Gastroesophageal sphincter (tissue), 3 donors: ENCODE results near the gene HDAC4.

Source experiments
- EP300 ChIP-seq: sonication (generic); formaldehyde crosslinking; IDR thresholded peaks from one replicate; pipeline ENCODE4 v1.6.1; 2017; ENCODE audit warnings: antibody characterized with exemption, mild to moderate bottlenecking
- TF ChIP-seq, protein P1 (sequence below), 4 experiments: fragments of 200-600 bp in 2 of 4; fragments of 450-650 bp in 2 of 4; sonication (generic) in 1 of 4; IDR thresholded peaks; one replicate each; pipeline ENCODE4 v1.5.1; 2017 to 2019; ENCODE audit warnings: antibody characterized with exemption in 4 of 4, mild to moderate bottlenecking in 2 of 4, moderate library complexity in 2 of 4

DNA sequence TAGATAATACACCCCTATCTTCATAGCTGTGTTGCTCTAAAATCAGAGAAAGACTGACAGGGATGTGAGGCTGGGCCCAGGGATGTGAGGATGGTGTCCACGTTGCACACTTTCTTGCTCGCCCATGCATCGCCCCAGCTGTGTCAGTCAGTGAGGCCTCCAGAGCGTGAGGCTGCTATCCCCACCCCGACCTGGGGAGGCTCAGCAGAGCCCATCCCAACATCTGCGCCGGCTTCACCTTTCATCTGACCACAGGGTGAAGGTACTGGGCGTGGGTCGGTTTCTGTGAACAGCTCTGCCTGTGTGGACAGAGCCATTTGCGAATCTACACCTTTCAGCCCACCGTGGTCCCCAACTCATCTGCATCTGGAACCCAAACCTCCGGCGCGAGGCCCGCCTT lies 255.7 kb downstream of the HDAC4 start:
- TF ChIP-seq, protein P1, sequence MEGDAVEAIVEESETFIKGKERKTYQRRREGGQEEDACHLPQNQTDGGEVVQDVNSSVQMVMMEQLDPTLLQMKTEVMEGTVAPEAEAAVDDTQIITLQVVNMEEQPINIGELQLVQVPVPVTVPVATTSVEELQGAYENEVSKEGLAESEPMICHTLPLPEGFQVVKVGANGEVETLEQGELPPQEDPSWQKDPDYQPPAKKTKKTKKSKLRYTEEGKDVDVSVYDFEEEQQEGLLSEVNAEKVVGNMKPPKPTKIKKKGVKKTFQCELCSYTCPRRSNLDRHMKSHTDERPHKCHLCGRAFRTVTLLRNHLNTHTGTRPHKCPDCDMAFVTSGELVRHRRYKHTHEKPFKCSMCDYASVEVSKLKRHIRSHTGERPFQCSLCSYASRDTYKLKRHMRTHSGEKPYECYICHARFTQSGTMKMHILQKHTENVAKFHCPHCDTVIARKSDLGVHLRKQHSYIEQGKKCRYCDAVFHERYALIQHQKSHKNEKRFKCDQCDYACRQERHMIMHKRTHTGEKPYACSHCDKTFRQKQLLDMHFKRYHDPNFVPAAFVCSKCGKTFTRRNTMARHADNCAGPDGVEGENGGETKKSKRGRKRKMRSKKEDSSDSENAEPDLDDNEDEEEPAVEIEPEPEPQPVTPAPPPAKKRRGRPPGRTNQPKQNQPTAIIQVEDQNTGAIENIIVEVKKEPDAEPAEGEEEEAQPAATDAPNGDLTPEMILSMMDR (IDR thresholded peaks at IDR 0.05): no peak
- TF ChIP-seq EP300: no peak
